HG02623 (cell line): ENCODE data around the gene CNTN1.

Source experiments
- ATAC-seq: cut with Tn5 transposase; IDR thresholded peaks from one replicate; pipeline ENCODE4 v1.9.1; 2021; ENCODE audit warnings: moderate library complexity; ENCODE audit not compliant: unreplicated experiment

Gene CNTN1

DNA sequence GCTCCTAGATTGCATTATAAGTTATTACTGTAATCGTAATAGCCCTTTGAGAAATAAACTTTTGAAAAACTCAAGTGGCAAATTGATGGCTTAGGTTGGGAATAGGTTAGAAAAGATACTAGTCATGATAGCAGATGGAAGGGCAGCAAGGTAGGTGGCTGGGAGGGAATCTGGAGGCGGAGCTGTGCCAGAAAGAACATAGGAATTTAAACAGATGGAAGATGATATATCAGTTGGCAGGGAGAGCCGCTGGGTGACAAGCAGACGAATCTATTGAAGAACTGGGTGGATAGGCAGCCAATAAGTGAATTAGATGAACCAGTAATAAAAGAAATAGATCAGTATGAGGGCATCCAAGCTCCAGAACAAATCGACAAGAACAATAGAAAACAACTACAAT is 142.1 kb downstream of the CNTN1 start:
- ATAC-seq = no peak

DNA sequence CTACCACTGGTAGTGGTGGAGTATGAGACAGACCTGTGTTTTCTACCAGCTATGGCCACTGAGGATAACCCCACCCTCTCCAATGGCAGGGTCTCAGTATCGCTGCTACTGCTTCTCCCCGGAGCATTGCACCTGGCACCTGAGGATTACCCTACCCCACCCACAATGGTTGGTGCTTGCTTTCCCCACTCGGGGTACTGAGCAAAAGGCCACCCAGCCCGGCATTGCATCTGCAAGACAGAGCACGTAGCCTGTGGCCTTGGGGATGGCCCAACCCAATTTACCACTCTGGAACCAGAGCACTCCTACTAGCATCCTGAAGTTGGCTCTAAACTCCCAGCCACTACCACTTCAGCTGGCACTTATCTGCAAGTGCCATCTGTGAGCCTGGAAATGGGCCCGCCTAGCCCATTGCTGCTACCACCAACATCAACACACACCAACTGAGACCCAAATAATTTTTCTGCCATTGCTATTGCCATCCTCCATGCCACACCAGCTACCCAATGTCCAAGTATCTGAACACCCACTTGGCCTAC is 145.7 kb downstream of the CNTN1 start:
- ATAC-seq = no peak

DNA sequence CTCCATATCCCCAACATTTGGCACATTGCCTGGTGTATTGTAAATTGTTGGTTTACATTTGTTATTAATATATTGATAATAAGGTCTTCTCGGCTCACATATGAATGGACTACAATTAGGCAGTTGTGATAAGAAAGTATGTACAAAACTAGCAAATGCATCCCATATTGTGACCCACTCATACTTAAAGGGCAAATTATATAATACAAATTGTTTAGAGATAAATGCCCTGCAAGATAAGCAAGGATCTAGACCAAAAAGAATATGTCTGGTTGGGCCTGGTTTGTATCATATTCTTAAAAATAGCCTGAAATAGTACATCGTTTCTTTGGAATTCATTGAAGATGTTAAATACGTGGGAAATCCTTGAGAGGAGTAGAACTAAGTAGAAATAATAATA is 151.3 kb downstream of the CNTN1 start:
- ATAC-seq = no peak

DNA sequence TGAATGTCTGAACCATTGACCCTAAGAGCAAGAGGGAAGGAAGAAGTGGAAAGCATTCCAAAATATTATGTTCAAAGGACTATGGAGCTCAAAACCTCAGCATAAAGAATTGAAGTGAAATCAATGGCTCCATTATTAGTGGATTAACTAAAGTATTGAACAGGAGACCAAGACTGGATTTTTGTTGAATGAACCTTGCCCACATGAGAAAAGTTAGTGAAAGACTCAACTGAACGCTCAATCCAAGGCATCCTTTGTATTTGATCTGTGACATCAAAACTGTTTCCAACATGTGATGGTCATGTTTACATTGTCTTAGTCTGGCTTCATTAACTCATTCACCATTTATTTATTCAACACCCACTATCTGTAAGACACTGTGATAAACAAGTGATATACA is 161.0 kb downstream of the CNTN1 start:
- ATAC-seq = no peak

DNA sequence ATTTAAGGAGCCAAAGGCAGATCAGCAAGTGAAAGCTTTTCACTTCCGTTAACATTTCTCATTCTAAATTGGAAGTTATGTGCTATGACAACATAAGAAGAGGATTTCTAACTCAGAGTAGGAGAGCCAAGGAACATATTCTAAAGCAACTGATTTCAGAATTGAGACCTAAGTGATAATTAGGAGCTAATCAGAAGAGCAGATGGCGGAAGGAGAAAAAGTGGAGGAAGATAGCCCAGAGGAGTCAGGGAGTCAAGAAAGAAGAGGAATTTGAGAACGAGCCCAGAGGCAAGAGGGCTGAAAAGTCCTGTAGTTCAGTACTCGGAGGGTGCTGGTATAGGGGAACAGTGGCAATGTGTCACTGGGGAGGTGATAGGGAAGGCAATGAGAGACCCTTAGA is 162.4 kb downstream of the CNTN1 start:
- ATAC-seq = no peak

DNA sequence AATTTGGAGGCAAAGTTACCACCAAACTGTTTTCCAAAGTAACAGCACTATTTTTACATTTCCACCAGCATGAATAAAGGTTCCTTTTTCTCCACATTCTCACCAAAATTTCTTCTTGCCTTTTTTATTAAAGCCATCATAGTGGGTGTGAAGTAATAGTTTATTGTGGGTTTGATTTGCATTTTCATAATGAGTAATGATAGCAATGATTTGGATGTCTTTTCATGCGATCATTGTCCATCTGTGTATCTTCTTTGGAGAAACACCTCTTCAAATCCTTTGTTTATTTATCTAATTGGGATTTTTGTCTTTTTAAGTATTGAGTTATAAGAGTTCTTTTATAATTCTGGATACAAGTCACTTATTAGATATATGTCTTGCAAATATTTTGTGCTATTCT is 172.7 kb downstream of the CNTN1 start:
- no peak for ATAC-seq

DNA sequence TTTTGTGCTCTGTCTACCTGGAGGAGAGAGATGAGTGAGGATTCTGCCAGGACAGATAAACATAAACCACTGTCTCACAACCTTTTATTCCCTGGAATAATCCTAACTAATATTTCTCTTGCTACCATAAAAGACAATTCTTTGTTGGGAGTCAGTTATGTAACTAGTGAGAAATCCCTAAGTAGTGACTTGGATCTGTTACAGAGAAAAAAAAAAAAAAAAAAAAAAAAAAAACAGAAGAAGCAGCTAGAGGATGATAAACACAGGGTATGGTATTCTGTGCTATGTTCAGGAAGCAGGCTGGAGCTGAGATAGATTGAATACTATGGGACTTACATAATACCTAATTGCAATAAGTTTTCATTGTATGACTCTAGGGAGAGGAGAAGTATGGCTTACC is 178.7 kb downstream of the CNTN1 start:
- no peak for ATAC-seq

DNA sequence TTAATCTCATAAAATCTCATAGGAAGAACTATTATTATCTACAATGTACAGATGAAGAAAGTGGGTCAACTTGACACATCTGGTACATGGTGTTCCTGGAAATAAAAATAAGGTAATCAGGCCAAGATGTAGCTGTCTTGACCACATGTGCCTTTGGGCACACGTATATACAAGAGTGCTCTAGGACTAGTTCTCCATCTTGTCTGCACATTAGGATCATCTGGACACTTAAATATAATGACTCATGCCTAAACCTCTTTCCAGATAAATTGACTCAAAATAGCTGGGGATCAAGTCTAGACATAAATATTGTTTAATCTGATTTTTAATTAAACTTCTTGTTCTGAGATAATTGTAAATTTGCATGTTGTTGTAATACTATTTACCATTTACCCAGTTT is 182.6 kb downstream of the CNTN1 start:
- no peak for ATAC-seq

DNA sequence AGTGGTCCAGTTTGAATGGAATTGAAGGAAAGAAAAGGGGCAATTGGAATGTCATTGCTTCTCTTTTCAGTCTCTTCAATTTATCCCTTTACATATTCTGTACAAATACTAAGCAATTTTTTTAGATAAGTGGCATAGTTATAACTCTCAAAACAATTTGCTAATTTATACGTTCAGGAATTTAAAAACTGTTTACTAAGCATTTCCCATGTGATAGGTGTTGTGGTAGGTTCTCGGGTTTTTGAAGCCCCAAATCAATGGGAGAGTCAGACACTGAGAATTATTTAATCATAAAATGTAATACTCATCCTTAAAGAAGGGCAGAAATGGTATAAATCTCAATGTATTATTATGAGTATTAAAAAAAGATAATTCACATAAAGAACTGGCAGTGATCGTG is 197.1 kb downstream of the CNTN1 start:
- no peak for ATAC-seq

DNA sequence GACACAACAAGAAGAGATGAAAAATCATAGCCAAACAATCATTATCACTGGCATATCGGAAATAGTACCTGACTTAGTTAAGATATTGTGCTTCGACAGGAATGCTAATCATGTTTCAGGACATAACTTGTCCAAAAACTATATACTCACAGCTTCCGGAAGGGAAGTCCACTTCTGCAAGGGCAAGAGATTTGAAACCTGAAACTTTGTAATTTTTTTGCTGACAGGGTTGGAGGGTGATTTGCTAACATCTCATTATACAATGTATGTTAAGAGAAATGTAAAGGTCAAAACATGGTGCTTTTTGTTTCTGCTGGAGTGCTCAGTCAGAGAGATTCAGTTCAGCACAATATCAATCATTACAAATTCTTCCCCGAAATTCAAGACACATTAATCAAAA is 200.3 kb downstream of the CNTN1 start:
- no peak for ATAC-seq

DNA sequence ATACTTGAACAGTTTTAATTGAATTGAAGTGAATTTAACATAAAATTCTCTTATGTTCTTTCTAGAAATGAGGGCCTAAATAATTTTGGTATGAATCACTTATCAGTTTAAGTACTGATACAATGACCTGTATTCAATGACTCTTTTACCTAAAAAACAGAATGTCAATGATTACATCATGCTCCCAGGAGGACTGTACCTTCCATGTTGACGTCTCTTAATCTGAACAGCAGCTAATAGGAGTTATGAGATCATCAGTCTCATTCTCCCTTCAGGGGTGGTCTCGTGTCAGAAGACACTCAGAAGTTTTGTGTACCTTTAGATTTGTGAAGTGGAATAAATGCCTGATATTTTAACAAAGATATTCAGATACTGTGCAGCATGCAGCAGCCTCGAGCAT is 206.3 kb downstream of the CNTN1 start:
- no peak for ATAC-seq

DNA sequence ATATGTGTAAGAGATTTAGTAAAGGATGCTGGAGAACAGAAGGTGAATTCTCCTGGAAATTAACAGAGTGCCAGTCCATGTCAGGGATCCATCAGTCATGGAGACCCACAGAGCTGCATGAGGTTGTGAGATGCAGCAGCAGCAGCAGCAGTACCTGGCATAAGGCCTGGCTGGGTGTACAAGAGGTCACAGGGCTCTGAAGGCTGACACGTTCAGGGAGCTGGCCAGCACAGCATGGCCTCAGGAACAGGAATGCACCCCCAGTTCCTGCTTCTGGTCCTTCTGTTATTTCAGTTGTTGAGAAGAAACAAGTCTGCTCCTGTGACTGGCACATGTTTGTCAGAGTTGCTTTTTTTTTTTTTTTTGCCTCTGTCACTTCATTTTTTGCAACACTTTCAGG is 210.8 kb downstream of the CNTN1 start:
- ATAC-seq = no peak

DNA sequence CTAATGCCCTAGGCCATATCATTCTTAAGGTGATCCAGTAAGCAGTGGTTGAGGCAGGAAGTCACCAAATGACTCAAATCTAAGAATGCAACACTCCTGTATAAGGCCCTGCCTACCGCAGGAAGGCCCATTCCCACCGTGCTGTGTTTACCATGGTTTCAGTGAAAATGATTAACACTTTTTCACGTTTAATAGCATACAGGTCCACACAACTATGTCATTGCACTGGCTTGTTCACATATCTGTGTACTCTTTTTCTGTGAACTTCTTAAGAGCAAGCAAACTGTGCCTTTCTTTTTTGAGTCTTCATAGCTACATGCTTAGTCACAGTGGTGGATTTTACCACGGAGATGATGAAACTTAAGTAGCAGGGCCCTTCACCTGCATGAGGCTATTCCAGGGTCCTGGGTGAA is 214.9 kb downstream of the CNTN1 start:
- peak; percentile 87 for ATAC-seq

DNA sequence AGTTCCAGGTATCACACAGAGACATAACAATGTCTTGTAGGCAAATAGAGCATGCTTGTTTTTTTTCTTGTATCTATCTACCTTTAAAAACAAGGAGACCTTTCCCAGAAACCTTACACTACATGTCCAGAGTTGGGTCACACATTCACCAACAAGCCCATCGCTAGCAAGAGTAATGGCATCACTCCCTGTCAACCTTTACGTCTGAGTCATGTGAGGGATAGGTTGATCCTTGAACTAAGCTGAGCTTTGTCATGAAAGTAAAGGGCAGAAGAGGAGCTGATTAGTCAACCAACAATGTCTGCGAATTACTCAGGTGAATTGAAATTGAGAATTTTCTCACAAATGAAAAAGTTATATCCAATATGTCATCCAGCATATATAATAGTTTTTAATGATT is 219.4 kb downstream of the CNTN1 start:
- ATAC-seq = no peak

DNA sequence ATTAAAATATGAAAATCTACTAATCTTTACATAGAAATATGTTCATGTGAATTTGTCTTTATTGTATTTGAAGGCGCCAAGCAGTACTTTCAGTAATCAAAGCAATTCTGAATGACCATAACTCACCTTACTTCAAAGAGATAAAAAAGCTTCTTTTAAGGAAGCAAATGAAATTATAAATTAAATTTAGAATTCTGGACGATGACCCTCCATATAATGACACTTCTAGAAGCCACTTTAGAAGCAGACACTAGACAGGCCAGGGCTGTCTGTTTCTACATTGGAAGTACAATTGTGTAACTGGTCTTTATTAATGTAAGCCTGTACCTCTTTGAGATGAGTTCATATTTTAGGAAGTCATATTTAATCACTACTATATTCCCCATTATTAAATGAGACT is 222.9 kb downstream of the CNTN1 start:
- no peak for ATAC-seq

DNA sequence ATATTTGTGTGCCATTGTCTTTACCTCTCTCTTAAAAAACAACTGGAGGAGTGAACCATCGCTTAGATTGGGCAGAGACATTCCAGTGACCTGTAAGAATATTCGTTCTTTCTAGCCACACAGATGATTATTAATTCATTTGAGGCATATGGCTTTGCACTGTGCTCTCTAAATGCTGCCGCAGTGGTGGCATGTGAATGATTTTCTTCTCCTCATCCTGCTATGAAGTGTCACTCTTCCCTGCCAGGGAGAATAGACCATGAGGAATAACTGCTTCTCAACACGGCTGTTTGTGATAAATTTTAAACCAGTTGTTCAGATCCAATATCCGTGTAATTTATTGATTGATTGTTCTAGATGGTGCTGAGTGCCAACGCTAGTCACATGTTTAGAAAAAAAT is 225.3 kb downstream of the CNTN1 start:
- ATAC-seq = no peak

DNA sequence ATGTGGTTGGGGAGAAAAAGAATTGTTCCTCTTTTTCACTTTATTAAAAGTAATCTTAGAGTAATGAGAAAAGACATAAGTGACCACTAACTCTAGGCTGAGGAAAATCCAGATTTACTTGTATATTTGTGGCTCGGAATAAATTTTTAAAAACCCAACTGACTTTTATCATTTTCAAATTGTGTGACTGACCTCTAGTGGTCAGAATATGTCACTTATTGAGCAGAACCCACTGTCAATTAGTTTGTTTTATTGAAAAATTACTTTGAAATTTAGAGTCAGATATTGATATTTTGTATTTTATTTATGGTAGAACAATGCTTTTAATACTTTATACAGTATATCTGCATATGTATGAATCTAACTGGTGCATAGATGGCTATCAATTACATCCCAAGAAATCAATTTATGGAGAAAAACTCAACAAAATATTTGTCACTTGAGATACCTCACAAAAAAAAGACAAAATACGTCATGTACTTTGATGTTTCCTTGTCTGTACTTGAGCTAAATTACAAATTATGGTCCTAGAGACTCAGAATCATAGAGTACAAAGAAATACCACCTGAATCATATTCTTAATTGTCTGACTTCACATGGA is 229.4 kb downstream of the CNTN1 start:
- ATAC-seq = peak; percentile 48

DNA sequence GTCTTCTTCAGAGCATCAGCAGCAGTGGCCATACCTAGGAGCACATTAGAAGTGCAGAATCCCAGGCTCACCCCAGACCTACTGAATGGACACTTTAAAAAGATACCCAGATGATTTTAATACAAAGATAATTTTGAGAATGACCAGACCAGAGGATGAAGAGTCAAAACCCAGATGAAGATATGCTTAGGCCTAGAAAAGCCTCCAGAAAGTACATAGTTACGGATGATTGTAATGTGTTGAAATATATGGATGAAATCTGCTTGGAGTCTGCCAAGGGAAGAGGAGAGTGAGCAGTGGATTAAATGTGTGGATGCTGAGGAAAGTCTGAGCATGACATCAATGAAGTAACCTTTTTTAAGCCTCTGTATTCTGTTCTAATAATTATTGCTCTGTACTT is 245.7 kb downstream of the CNTN1 start:
- ATAC-seq = no peak

DNA sequence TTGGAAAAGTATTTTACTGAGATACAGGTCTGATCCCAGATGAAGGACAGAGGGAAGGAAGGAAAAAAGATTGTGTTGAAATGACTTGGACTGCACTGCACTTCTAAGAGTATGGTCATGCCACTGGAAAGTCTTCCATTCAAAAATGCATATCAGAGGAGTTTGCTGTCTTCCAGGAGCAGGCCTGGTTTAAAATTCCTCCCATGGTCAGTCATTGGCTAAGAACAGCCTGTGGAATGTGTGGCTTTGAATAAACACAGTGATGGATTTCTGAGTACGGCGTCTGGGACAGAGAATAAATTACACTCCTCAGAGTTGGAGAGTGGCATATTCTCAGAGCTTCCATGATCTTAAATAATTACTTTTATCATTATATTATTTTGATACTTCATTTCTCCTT is 250.1 kb downstream of the CNTN1 start:
- no peak for ATAC-seq

DNA sequence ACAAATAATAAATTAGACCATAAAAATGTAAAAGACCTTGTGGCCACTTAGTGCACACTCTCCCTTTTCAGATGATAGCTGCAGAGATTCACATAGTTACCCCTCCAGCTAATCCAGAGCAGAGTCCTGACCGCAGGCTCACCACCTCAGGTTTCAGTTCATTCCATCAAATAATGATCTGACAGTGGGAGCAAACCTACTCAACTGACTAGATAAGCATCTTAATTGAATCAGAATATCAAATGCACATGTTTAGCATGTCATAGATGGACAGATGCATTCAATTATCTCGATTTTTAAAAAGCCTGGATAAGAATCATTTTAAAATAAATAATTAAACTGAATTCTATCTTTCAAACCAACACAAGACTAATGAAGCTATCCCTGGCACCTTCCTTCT is 253.5 kb downstream of the CNTN1 start:
- no peak for ATAC-seq

DNA sequence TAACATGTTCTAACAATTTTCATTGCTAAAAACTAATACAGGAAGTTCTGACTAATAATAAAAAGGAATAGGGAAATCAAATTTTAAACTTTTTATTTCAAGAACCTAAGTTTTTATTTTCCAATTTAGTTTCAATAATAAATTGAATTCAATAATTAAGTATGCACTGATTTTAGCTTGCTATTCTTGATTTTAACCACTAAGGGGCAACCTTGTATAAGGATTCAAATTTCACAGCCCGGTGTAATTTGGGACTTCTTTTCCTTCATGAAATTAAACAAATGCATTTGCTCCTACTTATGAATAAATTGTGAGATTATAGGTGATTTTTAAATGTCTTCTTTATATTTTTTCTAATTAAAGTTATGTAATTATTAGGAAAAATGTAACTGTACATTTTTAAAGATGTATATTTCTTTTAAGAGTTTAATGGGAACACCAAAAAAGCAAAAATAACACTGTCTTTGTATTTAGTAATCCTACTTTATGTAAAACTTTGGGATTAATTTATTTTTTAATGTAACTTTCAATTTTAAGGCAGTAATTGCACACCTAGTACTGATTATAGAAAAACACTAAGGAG is 254.5 kb downstream of the CNTN1 start:
- ATAC-seq = no peak

DNA sequence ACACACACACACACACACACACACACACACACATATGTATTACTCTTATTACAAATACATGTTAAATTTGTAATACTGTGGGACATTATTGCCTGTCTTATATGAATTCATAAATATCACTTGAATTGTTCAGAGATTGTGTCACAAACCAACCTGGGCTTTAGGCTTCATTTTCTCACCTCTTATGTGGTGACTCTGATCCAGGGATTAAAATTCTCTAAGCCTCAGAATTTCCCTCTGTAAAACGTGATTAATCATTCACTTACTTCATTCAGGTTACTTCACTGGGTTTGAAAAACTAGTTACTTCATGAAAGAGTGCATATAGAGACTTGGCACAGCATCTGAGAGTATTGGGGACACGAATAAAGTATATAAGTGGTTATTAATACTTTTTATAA is 255.6 kb downstream of the CNTN1 start:
- no peak for ATAC-seq

DNA sequence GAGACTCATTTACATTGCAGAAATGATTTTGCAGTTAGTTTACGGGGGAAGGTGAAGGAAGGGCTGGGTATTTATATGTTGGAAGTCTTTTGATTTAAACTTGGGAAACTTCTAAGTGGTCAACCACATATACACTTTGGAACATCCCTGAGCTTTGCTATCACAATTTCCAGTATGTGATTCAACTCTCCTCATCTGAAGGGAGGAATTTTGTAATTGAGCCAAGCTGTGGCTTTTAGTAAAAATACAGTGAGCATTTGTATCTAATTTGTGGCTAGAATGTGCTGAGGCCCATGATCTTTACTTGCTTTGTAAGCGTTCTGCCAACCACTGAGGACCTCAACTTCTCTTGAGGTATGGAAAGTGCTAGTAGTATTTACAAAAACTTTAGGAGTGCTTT is 260.8 kb downstream of the CNTN1 start:
- no peak for ATAC-seq
